ENCODE results near the gene FAM110D. TPM values are rescaled to one million over a fixed set of nuclear protein-coding genes. Genes with fewer than 3 reads are reported as not detected.
A peak's percentile ranks its signal among the peaks of the same experiment; 100 is the strongest.

FAM110D gene
- total and polyA plus RNA-seq, 7 experiments from 2014 or later, result not detected

GRCh38 chr1:26164861-26165842, 6.3 kb downstream of the FAM110D start:
- Histone ChIP-seq H3K4me3 (ENCODE audit: low read length) (no peak overlapping the region), H3K36me3 (ENCODE audit: control insufficient read depth in 2 of 3, insufficient read depth in 3 of 3, low read length in 3 of 3) (peaks cover 0 to 7% (median 0%) of the 10 kb centered on the region in 3 experiments), H3K27ac (ENCODE audit: low read depth, low read length) (no peak overlapping the region), H3K27me3 (ENCODE audit: control insufficient read depth in 2 of 2, insufficient read depth in 2 of 2, low read length in 2 of 2) (peaks cover 0 to 11% of the 10 kb centered on the region in 2 donors), H3K4me1 (ENCODE audit: control insufficient read depth in 2 of 2, insufficient read depth in 2 of 2, low read length in 2 of 2) (peaks cover 0 to 5% of the 10 kb centered on the region in 2 donors), H3K9me3 (ENCODE audit: control insufficient read depth in 2 of 3, low read length in 3 of 3) (no peaks in the 10 kb centered on the region)
- POLR2A ChIA-PET, result no interaction called here
- H3K9me3 Mint-ChIP-seq, result peaks cover 0 to 3% (median 0%) of the 10 kb centered on the region in 11 donors
- intact Hi-C loops (cut with micrococcal nuclease), result loop anchor here (1.0 to 5.0 kb wide), 4 partner anchors 20 to 227 kb away; no protein-coding TSS in a partner anchor
- DNase-seq (no peak), ATAC-seq (no peak)
- CTCF ChIA-PET, result interaction anchor here (0.6 to 2.9 kb wide), 5 partner anchors 10 to 683 kb away, joined by 3 to 7 read pairs (median 3); no protein-coding TSS in a partner anchor
- H3K27me3 Mint-ChIP-seq, result peaks cover 6 to 50% (median 11%) of the 10 kb centered on the region in 5 donors
- peaks cover 0 to 37% (median 14%) of the 10 kb centered on the region in 7 donors for H3K4me1 Mint-ChIP-seq
- H3K27ac Mint-ChIP-seq, result no peak overlapping the region
- peak overlapping the region; percentile 2 to 77 (median 62) for H3K4me3 Mint-ChIP-seq
- no peaks in the 10 kb centered on the region for H3K36me3 Mint-ChIP-seq

GRCh38 chr1:26166719-26167281, 7.9 kb downstream of the FAM110D start:
- DNase-seq, result no peak

GRCh38 chr1:26168410-26169197, 9.7 kb downstream of the FAM110D start, which contains the start of gene C1orf232:
Gene C1orf232 (minus strand): TSS chr1:26168963. CDS start chr1:26168499, 464 bp downstream.
- DNase-seq (no peak), ATAC-seq (no peak)
- Histone ChIP-seq H3K4me1 (ENCODE audit: control insufficient read depth in 2 of 2, insufficient read depth in 2 of 2, low read length in 2 of 2) (peaks cover 7 to 10% of the 10 kb centered on the region in 2 donors), H3K36me3 (ENCODE audit: control insufficient read depth in 2 of 3, insufficient read depth in 3 of 3, low read length in 3 of 3) (peaks cover 0 to 7% (median 0%) of the 10 kb centered on the region in 3 experiments), H3K27ac (ENCODE audit: low read depth, low read length) (peak within 1 kb of the TSS; percentile 86), H3K27me3 (ENCODE audit: control insufficient read depth in 2 of 2, insufficient read depth in 2 of 2, low read length in 2 of 2) (peaks cover 0 to 4% of the 10 kb centered on the region in 2 donors), H3K9me3 (ENCODE audit: control insufficient read depth in 2 of 3, low read length in 3 of 3) (no peaks in the 10 kb centered on the region), H3K4me3 (ENCODE audit: low read length) (peak within 1 kb of the TSS; percentile 72)
- H3K27me3 Mint-ChIP-seq, result peaks cover 0 to 30% (median 3%) of the 10 kb centered on the region in 5 donors
- ChIA-PET POLR2A (interaction anchor here (1.1 to 3.2 kb wide), 2 partner anchors 66 to 110 kb away, joined by 4 to 24 read pairs; partner anchors contain the start of gene CEP85), CTCF (interaction anchor here (0.8 to 2.6 kb wide), 4 partner anchors 13 to 632 kb away, joined by 3 to 38 read pairs (median 5); partner anchors contain the start of gene CEP85)
- H3K4me1 Mint-ChIP-seq, result peaks cover 0 to 38% (median 18%) of the 10 kb centered on the region in 7 donors
- H3K36me3 Mint-ChIP-seq, result no peaks in the 10 kb centered on the region
- peak within 1 kb of the TSS; percentile 83 to 90 (median 88) for H3K4me3 Mint-ChIP-seq
- H3K27ac Mint-ChIP-seq, result peak within 1 kb of the TSS; percentile 48 to 91 (median 77)
- no peaks in the 10 kb centered on the region for H3K9me3 Mint-ChIP-seq
- intact Hi-C loops (cut with micrococcal nuclease), result loop anchor here (1.0 to 5.0 kb wide), 6 partner anchors 58 to 249 kb away; partner anchors contain the start of genes CEP85 (in 2 of the 2) and PDIK1L (in 1 of the 2)

More at GRCh38 chr1:26166719-26167281, 7.9 kb downstream of the FAM110D start:
- Mint-ChIP-seq H3K36me3 (no peaks in the 10 kb centered on the region), H3K9me3 (peaks cover 0 to 3% (median 0%) of the 10 kb centered on the region in 11 donors), H3K4me1 (peaks cover 0 to 44% (median 24%) of the 10 kb centered on the region in 7 donors), H3K27me3 (peaks cover 6 to 41% (median 11%) of the 10 kb centered on the region in 5 donors), H3K27ac (no peak overlapping the region), H3K4me3 (peak overlapping the region in 3 of 10 donors; percentile 0 to 25 (median 10))
- intact Hi-C loops (cut with micrococcal nuclease), result loop anchor here in 1 of 2 donors (5.0 kb wide), 1 partner anchor 226 kb away; no protein-coding TSS in a partner anchor
- Histone ChIP-seq H3K27ac (ENCODE audit: low read depth, low read length) (no peak overlapping the region), H3K9me3 (ENCODE audit: control insufficient read depth in 2 of 3, low read length in 3 of 3) (no peaks in the 10 kb centered on the region), H3K27me3 (ENCODE audit: control insufficient read depth in 2 of 2, insufficient read depth in 2 of 2, low read length in 2 of 2) (peaks cover 0 to 4% of the 10 kb centered on the region in 2 donors), H3K4me1 (ENCODE audit: control insufficient read depth in 2 of 2, insufficient read depth in 2 of 2, low read length in 2 of 2) (peaks cover 7 to 10% of the 10 kb centered on the region in 2 donors), H3K4me3 (ENCODE audit: low read length) (no peak overlapping the region), H3K36me3 (ENCODE audit: control insufficient read depth in 2 of 3, insufficient read depth in 3 of 3, low read length in 3 of 3) (peaks cover 0 to 7% (median 0%) of the 10 kb centered on the region in 3 experiments)
- ChIA-PET POLR2A (no interaction called here), CTCF (interaction anchor here (0.8 to 2.9 kb wide), 3 partner anchors 57 to 130 kb away, joined by 3 to 7 read pairs (median 4); partner anchors contain the start of gene CEP85)
- ATAC-seq, result no peak

- Histone ChIP-seq H3K27ac (ENCODE audit: low read depth, low read length) (peak overlapping the region; percentile 86), H3K36me3 (ENCODE audit: control insufficient read depth in 2 of 3, insufficient read depth in 3 of 3, low read length in 3 of 3) (peaks cover 0 to 7% (median 0%) of the 10 kb centered on the region in 3 experiments), H3K4me1 (ENCODE audit: control insufficient read depth in 2 of 2, insufficient read depth in 2 of 2, low read length in 2 of 2) (peaks cover 7 to 10% of the 10 kb centered on the region in 2 donors), H3K4me3 (ENCODE audit: low read length) (peak overlapping the region; percentile 72), H3K27me3 (ENCODE audit: control insufficient read depth in 2 of 2, insufficient read depth in 2 of 2, low read length in 2 of 2) (no peaks in the 10 kb centered on the region), H3K9me3 (ENCODE audit: control insufficient read depth in 2 of 3, low read length in 3 of 3) (no peaks in the 10 kb centered on the region)
- H3K4me3 Mint-ChIP-seq, result peak overlapping the region; percentile 83 to 90 (median 88)
- intact Hi-C loops (cut with micrococcal nuclease), result loop anchor here (1.0 to 5.0 kb wide), 6 partner anchors 58 to 248 kb away; partner anchors contain the start of genes CEP85 (in 2 of the 2) and PDIK1L (in 1 of the 2)
- CTCF ChIA-PET, result interaction anchor here (0.8 to 2.6 kb wide), 5 partner anchors 13 to 631 kb away, joined by 3 to 38 read pairs (median 4); partner anchors contain the start of gene CEP85
- H3K9me3 Mint-ChIP-seq, result no peaks in the 10 kb centered on the region
- H3K27ac Mint-ChIP-seq, result peak overlapping the region; percentile 48 to 89 (median 76)
- no peaks in the 10 kb centered on the region for H3K36me3 Mint-ChIP-seq
- DNase-seq (no peak), ATAC-seq (no peak)
- peaks cover 0 to 26% (median 0%) of the 10 kb centered on the region in 5 donors for H3K27me3 Mint-ChIP-seq
- H3K4me1 Mint-ChIP-seq, result peaks cover 0 to 35% (median 15%) of the 10 kb centered on the region in 7 donors
- POLR2A ChIA-PET, result interaction anchor here (0.6 to 3.2 kb wide), 5 partner anchors 32 to 154 kb away, joined by 3 to 24 read pairs (median 4); partner anchors contain the start of gene CEP85
Measured at GRCh38 chr1:26169198-26169554, 10.3 kb downstream of the FAM110D start.

GRCh38 chr1:26169669-26170471, 11.0 kb downstream of the FAM110D start, which contains the start of gene ZNF593:
Gene ZNF593 (plus strand): TSS chr1:26169908. CDS start chr1:26169984, 76 bp downstream.
- H3K4me1 ChIP-seq (ENCODE audit: control insufficient read depth in 2 of 2, insufficient read depth in 2 of 2, low read length in 2 of 2), result peaks cover 7 to 10% of the 10 kb centered on the region in 2 donors
- Mint-ChIP-seq H3K4me3 (peak within 1 kb of the TSS; percentile 83 to 90 (median 88)), H3K36me3 (no peaks in the 10 kb centered on the region), H3K27ac (peak within 1 kb of the TSS; percentile 48 to 91 (median 77)), H3K9me3 (no peaks in the 10 kb centered on the region), H3K27me3 (peaks cover 0 to 21% (median 0%) of the 10 kb centered on the region in 5 donors), H3K4me1 (peaks cover 0 to 33% (median 15%) of the 10 kb centered on the region in 7 donors)
- H3K27me3 ChIP-seq (ENCODE audit: control insufficient read depth in 2 of 2, insufficient read depth in 2 of 2, low read length in 2 of 2), result no peaks in the 10 kb centered on the region
- intact Hi-C loops (cut with micrococcal nuclease), result loop anchor here (1.0 to 5.0 kb wide), 7 partner anchors 59 to 247 kb away; partner anchors contain the start of genes CEP85 (in 2 of the 2) and PDIK1L (in 1 of the 2)
- peak within 1 kb of the TSS; percentile 86 for H3K27ac ChIP-seq (ENCODE audit: low read depth, low read length)
- peaks cover 0 to 7% (median 0%) of the 10 kb centered on the region in 3 experiments for H3K36me3 ChIP-seq (ENCODE audit: control insufficient read depth in 2 of 3, insufficient read depth in 3 of 3, low read length in 3 of 3)
- peak within 1 kb of the TSS; percentile 72 for H3K4me3 ChIP-seq (ENCODE audit: low read length)
- ChIA-PET POLR2A (interaction anchor here (0.6 to 3.2 kb wide), 8 partner anchors 32 to 330 kb away, joined by 3 to 24 read pairs (median 4); partner anchors contain the start of gene CEP85), CTCF (interaction anchor here (0.6 to 2.6 kb wide), 15 partner anchors 14 to 630 kb away, joined by 3 to 38 read pairs (median 4); partner anchors contain the start of gene CEP85)
- peak; percentile 52 to 92 (median 69) for DNase-seq
- no peaks in the 10 kb centered on the region for H3K9me3 ChIP-seq (ENCODE audit: control insufficient read depth in 2 of 3, low read length in 3 of 3)
- peak; percentile 96 for ATAC-seq
